HepG2 (cell line): ENCODE data around the gene RABGAP1L. TPM values are rescaled to one million over a fixed set of nuclear protein-coding genes. Genes with fewer than 3 reads are reported as not detected.

ENCODE experiments used
- ATAC-seq: fragments of 200-7000 bp; cut with Tn5 transposase; 3 replicates; pipeline ENCODE4 v1.9.1; 2020; ENCODE audit warnings: mild to moderate bottlenecking, moderate library complexity
- BruUV-seq: library from RNA; stranded (reverse); fragments of 400-500 nt; replicated peaks from 2 replicates; lab custom pipeline; 2021; lab: Mats Ljungman, UMichigan
- CTCF ChIA-PET: fragments of 300-600 bp; formaldehyde crosslinking; extraction: SDS; loops from one replicate; lab custom pipeline; 2021; ENCODE audit warnings: low total read pairs, inconsistent platforms, low intra/inter-chr PET ratio; lab: Yijun Ruan, JAX
- POLR2A ChIA-PET: fragments of 350-600 bp; sonication (Branson Sonifier 250); formaldehyde crosslinking; loops from one replicate; lab custom pipeline; 2020; ENCODE audit warnings: antibody characterized with exemption, inconsistent platforms; lab: Yijun Ruan, JAX
- DNase-seq: peaks from one replicate; pipeline ENCODE4 v3.0.0-alpha.2; 2015; ENCODE audit warnings: low spot score
- FAIRE-seq: peaks from 3 replicates; lab custom pipeline; 2011; peaks lifted over from hg19 to GRCh38; lab: Jason Lieb, UNC
- H2AFZ ChIP-seq: one replicate; pipeline ENCODE4 v1.6.1; 2011; ENCODE audit warnings: low read length, inconsistent platforms
- H3K27ac ChIP-seq: fragments of 300-600 bp; 3 replicates; pipeline ENCODE4 v1.8.0; 2011; ENCODE audit warnings: mixed run types, mild to moderate bottlenecking, mixed read lengths, low read length, inconsistent platforms; ENCODE audit not compliant: insufficient read depth; ENCODE audit errors: extremely low read length
- H3K27me3 ChIP-seq, 2 experiments: fragments of 200-600 bp in 1 of 2; 2 replicates in 1 of 2; 3 replicates in 1 of 2; pipeline versions ENCODE4 v1.6.0 to v1.8.0; 2011; ENCODE audit warnings: low read length in 2 of 2, mild to moderate bottlenecking in 2 of 2, moderate library complexity in 2 of 2, inconsistent platforms in 1 of 2; ENCODE audit not compliant: insufficient read depth in 2 of 2, control insufficient read depth in 1 of 2
- H3K36me3 ChIP-seq, 2 experiments: fragments of 200-600 bp in 1 of 2; replicated peaks in 1 of 2; 2 replicates in 1 of 2; 3 replicates in 1 of 2; pipeline versions ENCODE4 v1.5.1 to v1.8.0; 2011; ENCODE audit warnings: low read length in 2 of 2, inconsistent platforms in 1 of 2; ENCODE audit not compliant: insufficient read depth in 2 of 2, control insufficient read depth in 1 of 2
- H3K4me1 ChIP-seq: 2 replicates; pipeline ENCODE4 v1.5.1; 2012; ENCODE audit warnings: low read length, inconsistent platforms; ENCODE audit not compliant: insufficient read depth
- H3K4me2 ChIP-seq: 2 replicates; pipeline ENCODE4 v1.6.0; 2011; ENCODE audit warnings: low read depth, low read length, inconsistent platforms
- H3K4me3 ChIP-seq, 3 experiments: fragments of 200-600 bp in 1 of 3; sonication (generic), shearing (Covaris generic) in 1 of 3; replicated peaks in 1 of 3; 2 replicates each; pipeline ENCODE4 v1.5.1; 2011 to 2016; ENCODE audit warnings: low read length in 3 of 3, inconsistent platforms in 2 of 3, low read depth in 2 of 3, mild to moderate bottlenecking in 2 of 3, control low read depth in 1 of 3, mixed read lengths in 1 of 3; ENCODE audit not compliant: insufficient read depth in 1 of 3
- H3K79me2 ChIP-seq: one replicate; pipeline ENCODE4 v1.6.1; 2011; ENCODE audit warnings: low read length, inconsistent platforms; ENCODE audit not compliant: insufficient read depth
- H3K9ac ChIP-seq: 2 replicates; pipeline ENCODE4 v1.6.0; 2011; ENCODE audit warnings: mild to moderate bottlenecking, low read depth, low read length, inconsistent platforms; ENCODE audit not compliant: insufficient read depth
- H3K9me3 ChIP-seq: 2 replicates; pipeline ENCODE4 v1.5.1; 2012; ENCODE audit warnings: mild to moderate bottlenecking, low read length
- H4K20me1 ChIP-seq: 2 replicates; pipeline ENCODE4 v1.6.0; 2011; ENCODE audit warnings: inconsistent platforms, mild to moderate bottlenecking, low read length, moderate library complexity; ENCODE audit not compliant: insufficient read depth
- CEBPB ChIP-seq: IDR thresholded peaks from 2 replicates; pipeline ENCODE4 v1.6.1; 2011; ENCODE audit warnings: low read depth, low read length, improper control_type of control experiment, borderline replicate concordance
- KDM1A ChIP-seq: IDR thresholded peaks from 2 replicates; pipeline ENCODE4 v1.6.1; 2016; ENCODE audit warnings: missing compliant biosample characterization
- MED1 ChIP-seq: sonication (generic); formaldehyde crosslinking; IDR thresholded peaks from 2 replicates; pipeline ENCODE4 v1.4.0; 2020; ENCODE audit warnings: missing genetic modification reagents
- WGBS: methylation state at CpG from one replicate; pipeline ENCODE4 v1.1.6; 2017; ENCODE audit warnings: low lambda C conversion rate; 5-methylcytosine and 5-hydroxymethylcytosine counted together
- in situ Hi-C: cut with HindIII; loops from 2 replicates; pipeline ENCODE4 v1.10.0; 2017; ENCODE audit warnings: low pct_unique_long_range_greater_than_20kb; ENCODE audit not compliant: extremely low pct_ligation_motif_present
- intact Hi-C: fragments of 100-400 bp; cut with micrococcal nuclease; formaldehyde crosslinking; loops from one replicate; pipeline ENCODE4 v1.10.0; 2022; ENCODE audit not compliant: unreplicated experiment
- polyA plus RNA-seq, 8 experiments: library from polyadenylated mRNA; depleted of rRNA in 3 of 8; stranded (reverse) in 7 of 8; unstranded in 1 of 8; fragments of >200 nt; fragmentation: Illumina TruSeq in 4 of 8; extraction: Trizol in 4 of 8; gene quantifications; 2 replicates each; pipeline versions ENCODE4 v1.2.1 to v1.2.3, GENCODE V29; 2011 to 2016; ENCODE audit warnings: low read depth in 4 of 8, missing spikeins in 1 of 8, mixed read lengths in 1 of 8; ENCODE audit not compliant: insufficient read depth in 1 of 8
- total RNA-seq, 5 experiments: library from RNA; depleted of rRNA; stranded (reverse); fragments of >200 nt; fragmentation: Illumina TruSeq; extraction: Trizol; gene quantifications; 2 replicates each; pipeline ENCODE4 v1.2.3, GENCODE V29; 2016; ENCODE audit warnings: low read depth in 1 of 5

Gene RABGAP1L
- total and polyA plus RNA-seq, 2 of the 13 experiments (the other 11 are each of a cell fraction or from before 2014, with no cell fraction given): 7.9 to 22.6 TPM

- H3K4me3 ChIP-seq: no peak overlapping the region
- H3K27ac ChIP-seq: no peak overlapping the region
Observed at GRCh38 chr1:174221681-174222080, 62.4 kb downstream of the RABGAP1L start.

GRCh38 chr1:174222166-174222949, 63.0 kb downstream of the RABGAP1L start:
- in situ Hi-C loops: no loop called here
- no peak overlapping the region for H2AFZ ChIP-seq
- no peak for FAIRE-seq
- no peak for DNase-seq
- intact Hi-C loops: no loop called here
- ChIA-PET POLR2A (no interaction called here), CTCF (no interaction called here)
- H3K9me3 ChIP-seq: peaks cover 10% of the 10 kb centered on the region
- no peaks in the 10 kb centered on the region for H4K20me1 ChIP-seq
- H3K79me2 ChIP-seq: peaks cover 5% of the 10 kb centered on the region
- ATAC-seq: no peak
- H3K9ac ChIP-seq: no peak overlapping the region
- H3K4me3 ChIP-seq: no peak overlapping the region
- WGBS: 89% methylated on average over 4 of the region's 4 CpGs
- peaks cover 3 to 12% of the 10 kb centered on the region in 2 experiments; a peak in 3 of 5 replicates for H3K36me3 ChIP-seq
- BruUV-seq: no TSS peak
- peaks cover 9% of the 10 kb centered on the region for H3K4me1 ChIP-seq
- no peak overlapping the region for H3K27ac ChIP-seq
- no peak overlapping the region for H3K4me2 ChIP-seq
- no peaks in the 10 kb centered on the region for H3K27me3 ChIP-seq
- TF ChIP-seq CEBPB: 0 out of 2 replicates have a peak, but pooled peaks have one; percentile 11
- TF ChIP-seq MED1: no peak

More at GRCh38 chr1:174221681-174222080, 62.4 kb downstream of the RABGAP1L start:
- Histone ChIP-seq H3K9me3 (peaks cover 10% of the 10 kb centered on the region), H3K4me1 (peaks cover 13% of the 10 kb centered on the region), H2AFZ (no peak overlapping the region), H4K20me1 (no peaks in the 10 kb centered on the region), H3K36me3 (peaks cover 3 to 12% of the 10 kb centered on the region in 2 experiments; a peak in 3 of 5 replicates), H3K79me2 (peaks cover 6% of the 10 kb centered on the region), H3K27me3 (no peaks in the 10 kb centered on the region), H3K9ac (no peak overlapping the region), H3K4me2 (no peak overlapping the region)
- ChIA-PET POLR2A (no interaction called here), CTCF (no interaction called here)
- intact Hi-C loops: no loop called here
- no peak for DNase-seq
- no TSS peak for BruUV-seq
- ATAC-seq: no peak
- no peak for FAIRE-seq
- 98% methylated on average over 2 of the region's 2 CpGs for WGBS
- in situ Hi-C loops: no loop called here
- TF ChIP-seq KDM1A: no peak
